HG02884 (cell line): ENCODE data around the gene PLCH1.

Experiments used
- ATAC-seq: cut with Tn5 transposase; IDR thresholded peaks from one replicate; pipeline ENCODE4 v1.9.1; 2021; ENCODE audit warnings: mild to moderate bottlenecking, moderate library complexity; ENCODE audit not compliant: unreplicated experiment

PLCH1 gene

DNA sequence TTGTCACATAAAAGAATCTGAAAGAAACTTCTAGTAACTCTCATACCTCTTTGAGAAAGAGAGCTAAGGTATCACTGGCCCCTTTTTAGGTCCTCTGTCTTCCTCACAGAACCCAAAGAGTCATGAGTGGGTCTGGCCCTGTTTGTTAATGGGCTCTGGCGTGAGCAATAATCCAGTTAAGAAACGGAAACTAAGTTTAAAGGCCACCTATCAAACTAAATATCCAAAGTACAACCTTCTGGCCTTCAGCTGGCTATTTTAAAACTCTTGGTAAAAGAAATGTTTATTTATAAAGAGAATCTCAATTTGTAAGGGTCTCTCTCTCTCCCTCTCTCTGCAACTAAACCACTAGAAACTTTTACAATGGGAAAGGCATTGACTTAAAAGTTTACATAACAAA lies 380.4 kb downstream of the PLCH1 start:
- ATAC-seq = no peak

GRCh38 chr3:155363690-155364070 lies 381.2 kb downstream of the PLCH1 start:
- no peak for ATAC-seq

DNA sequence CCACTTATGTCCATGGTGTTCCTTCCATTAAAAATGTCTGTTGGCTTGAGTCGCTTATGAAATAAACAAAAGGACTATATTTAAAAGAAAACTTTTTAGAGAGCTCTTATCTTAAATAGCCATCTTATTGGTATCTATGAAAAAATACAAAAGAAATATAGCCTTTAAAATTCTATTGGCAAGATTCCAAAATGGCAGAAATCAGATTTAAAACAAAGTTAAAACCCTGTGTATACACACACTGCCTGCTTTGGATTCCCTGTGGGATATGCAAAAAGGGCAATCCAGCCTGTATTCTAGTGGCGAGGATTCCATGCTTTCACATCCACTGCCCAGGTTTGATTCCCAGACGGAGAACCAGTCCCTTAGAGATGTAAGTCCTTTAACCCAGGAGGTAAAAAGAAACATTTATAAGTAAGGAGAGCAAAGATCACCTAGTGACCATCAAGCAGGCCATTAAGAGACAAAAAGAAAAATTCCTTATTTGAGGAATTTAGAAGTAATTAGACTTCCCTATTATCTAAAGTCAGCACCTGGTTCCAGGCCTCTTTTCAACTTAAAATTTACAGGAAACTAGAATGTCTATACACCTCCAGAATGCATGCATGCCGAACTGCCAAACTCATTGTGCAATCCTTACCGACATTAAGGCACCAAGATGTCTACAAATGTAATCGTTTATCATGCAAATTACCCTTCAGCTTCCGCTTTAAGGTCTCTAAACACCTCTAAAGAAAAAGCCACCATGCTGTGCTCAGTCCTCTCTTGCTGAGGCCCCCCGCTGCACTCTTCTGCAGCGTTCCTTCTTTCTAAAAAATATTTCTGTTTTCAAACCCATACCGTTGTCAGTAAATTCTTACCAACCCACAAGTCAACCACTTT lies 381.8 kb downstream of the PLCH1 start:
- ATAC-seq = no peak

DNA sequence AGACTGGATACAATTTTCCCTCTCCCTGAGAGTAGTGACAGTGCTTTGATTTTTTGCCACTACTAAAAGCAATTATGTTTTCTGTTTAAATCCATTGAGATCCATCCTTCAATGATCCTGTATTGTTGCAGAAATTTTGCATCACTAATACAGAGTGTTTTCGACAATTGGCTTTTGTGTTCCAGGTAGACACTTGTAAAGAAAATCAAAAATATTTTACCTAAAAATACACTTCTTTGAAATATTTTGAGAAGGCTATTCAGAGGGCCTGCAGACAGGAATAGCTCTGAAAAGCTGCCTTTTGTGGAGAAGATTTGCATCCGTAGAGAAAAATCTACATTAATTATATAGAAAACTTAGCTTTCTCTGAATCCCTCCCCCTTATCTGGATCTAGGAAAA lies 384.6 kb downstream of the PLCH1 start:
- no peak for ATAC-seq

- no peak for ATAC-seq
These were observed 388.1 kb downstream of the PLCH1 start for GRCh38 chr3:155356594-155357370.

GRCh38 chr3:155354658-155355057 lies 390.2 kb downstream of the PLCH1 start:
- ATAC-seq = no peak

DNA sequence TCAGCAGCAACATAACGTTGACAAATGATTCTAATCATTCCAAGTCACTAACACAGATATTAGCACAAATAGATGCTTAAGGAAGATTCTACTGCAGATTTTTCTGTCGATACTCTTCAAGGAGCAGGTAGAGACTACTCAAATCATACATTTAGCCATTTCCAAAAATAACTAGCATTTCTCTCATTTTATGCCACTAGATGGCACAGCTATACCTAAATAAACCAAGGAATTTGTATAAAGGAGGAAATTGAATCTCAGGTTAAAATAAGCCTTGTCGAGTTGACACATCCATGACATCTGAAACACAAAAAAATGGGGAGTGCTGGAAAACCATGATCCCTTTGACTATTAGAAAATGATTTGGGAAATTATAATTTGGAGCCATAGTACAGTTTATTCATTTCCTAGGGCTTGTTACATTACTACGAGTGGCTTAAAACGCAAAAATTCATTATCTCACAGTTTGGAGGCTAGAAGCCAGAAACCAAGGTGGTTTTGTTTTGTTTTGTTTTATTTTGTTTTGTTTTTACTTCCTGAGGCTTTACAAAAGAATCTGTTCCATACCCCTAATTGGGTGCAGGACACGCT lies 391.9 kb downstream of the PLCH1 start:
- ATAC-seq = no peak

GRCh38 chr3:155350571-155350970 lies 394.3 kb downstream of the PLCH1 start:
- no peak for ATAC-seq

GRCh38 chr3:155347901-155348300 lies 397.0 kb downstream of the PLCH1 start:
- ATAC-seq = no peak

DNA sequence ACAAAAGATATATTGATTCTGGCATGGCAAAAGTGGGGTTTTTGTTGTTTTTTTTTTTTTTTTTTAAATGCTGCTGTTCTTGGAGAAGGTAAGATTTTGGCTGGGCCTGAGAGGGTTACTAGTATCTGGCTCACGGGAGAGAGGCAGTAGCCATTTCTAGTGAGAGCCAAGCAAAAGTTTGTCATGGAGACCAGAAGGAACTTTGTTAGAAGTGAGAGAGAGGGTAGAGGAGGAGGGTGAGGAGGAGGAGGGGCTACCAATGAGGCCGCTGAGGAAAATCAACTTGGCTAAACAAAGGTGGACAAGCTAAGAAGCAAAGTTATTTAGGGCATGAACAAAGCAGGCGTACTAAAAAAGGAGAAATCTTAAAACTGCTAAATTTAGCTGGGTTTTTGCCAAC lies 402.5 kb downstream of the PLCH1 start:
- ATAC-seq = no peak

GRCh38 chr3:155339052-155339451 lies 405.8 kb downstream of the PLCH1 start:
- ATAC-seq = no peak

GRCh38 chr3:155335724-155336354 lies 409.0 kb downstream of the PLCH1 start:
- ATAC-seq = peak; percentile 46

DNA sequence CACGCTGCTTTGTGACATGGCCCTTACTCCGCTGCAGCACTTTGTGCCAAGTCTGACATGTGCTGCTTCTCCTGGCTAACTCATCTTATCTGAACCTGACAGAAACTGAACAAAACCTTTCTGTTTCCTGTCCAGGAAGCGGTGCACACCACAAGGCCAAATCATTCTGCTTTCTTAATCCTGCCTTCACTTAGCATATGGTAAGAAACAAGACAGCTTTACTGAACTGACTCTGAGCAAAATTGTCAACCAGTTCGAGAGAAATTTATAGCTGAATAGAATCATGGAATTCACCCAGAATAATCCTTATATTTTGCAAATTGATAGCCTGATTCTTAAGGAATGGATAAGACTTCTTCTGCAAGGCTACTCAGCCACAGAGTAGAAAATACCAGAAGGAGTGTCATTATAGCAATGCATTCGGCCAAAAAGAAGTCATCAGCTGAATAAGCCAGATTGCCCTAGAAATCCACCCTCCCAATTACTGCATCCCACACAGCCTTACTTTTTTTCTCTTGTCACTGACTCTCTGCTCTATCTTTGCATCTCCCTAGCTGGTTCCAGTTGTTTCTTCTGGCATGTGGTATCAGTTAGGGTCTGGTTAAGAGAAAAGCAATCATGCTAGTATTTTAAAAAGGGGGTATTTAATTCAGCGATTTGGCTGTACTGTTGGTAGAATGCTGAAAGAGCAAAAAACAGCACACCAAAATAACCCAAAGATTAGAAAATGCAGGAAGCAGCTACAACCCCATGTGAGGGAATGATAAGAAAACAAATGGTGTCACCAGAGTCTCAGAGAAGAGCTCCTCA lies 409.8 kb downstream of the PLCH1 start:
- ATAC-seq = peak; percentile 92

- ATAC-seq = no peak
These were observed 410.5 kb downstream of the PLCH1 start for GRCh38 chr3:155334215-155334913.

GRCh38 chr3:155332716-155333115 lies 412.2 kb downstream of the PLCH1 start:
- ATAC-seq = no peak

GRCh38 chr3:155331078-155331477 lies 413.8 kb downstream of the PLCH1 start:
- no peak for ATAC-seq

- ATAC-seq = no peak
These were observed 414.5 kb downstream of the PLCH1 start for GRCh38 chr3:155330370-155330769.

DNA sequence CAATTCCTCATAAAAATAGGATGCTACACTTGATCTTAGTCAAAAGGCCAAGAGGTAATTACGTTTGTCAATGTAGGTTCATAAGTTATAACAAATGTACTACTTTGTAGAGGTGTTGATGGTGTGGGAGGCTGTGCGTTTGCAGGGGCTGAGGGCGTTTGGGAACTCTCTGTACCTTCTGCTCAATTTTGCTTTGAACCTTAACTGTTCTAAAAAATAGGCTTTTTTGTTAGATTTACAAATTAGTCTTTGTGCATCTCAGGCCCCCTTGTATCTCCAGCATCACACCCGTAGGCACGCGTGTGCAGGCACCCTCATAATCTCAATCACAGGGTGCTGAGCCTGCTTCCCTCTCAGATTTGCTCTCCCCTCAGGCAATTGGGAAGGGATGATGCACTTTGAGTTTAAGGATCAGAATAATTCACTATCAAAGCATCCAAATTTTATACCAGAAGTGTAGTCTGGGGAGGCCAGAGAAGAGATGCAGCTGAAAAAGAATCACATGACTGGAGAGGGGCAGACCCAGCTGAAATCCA lies 415.3 kb downstream of the PLCH1 start:
- ATAC-seq = no peak

DNA sequence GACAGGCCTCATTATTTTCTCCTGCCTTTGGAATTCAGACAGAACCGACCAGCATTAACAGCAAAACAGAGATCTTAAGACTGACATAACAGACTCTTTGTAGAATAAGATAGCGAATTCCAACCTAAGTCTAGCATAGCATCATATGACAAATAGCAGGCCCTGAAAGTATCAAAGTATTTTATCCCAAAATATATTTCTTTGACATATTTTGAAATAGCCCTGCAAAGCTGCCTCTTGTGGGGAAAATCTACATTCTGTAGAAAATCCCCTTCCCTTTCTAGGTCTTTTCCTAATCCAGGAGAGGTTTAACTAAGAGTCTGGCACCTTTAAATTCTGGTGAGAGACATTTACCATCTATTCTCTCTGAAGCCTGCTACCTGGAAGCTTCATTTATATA lies 417.0 kb downstream of the PLCH1 start:
- no peak for ATAC-seq

GRCh38 chr3:155327430-155327829 lies 417.4 kb downstream of the PLCH1 start:
- ATAC-seq = no peak
